Epithelial cell of proximal tubule (primary cell): Measurements from ENCODE around the gene SLC39A13. TPM values are rescaled to one million over a fixed set of nuclear protein-coding genes. Genes with fewer than 3 reads are reported as not detected.

Experiments
- DNase-seq: peaks from one replicate; pipeline ENCODE4 v3.0.0-alpha.2; 2011; ENCODE audit warnings: low read depth
- H3K4me3 ChIP-seq: 2 replicates; pipeline ENCODE4 v1.5.1; 2011; ENCODE audit warnings: low read depth, mild to moderate bottlenecking, low read length
- total RNA-seq: library from RNA; depleted of rRNA; stranded (reverse); fragments of >200 nt; gene quantifications from 2 replicates; pipeline ENCODE4 v1.2.3, GENCODE V29; 2015
- TF ChIP-seq, protein P1 (sequence below): conservative IDR thresholded peaks from 2 replicates; pipeline ENCODE4 v1.5.1; 2012; ENCODE audit warnings: low read depth, mild to moderate bottlenecking, low read length

Gene SLC39A13
- total RNA-seq, 1 donor from 2014 or later: 64.5 TPM

DNA sequence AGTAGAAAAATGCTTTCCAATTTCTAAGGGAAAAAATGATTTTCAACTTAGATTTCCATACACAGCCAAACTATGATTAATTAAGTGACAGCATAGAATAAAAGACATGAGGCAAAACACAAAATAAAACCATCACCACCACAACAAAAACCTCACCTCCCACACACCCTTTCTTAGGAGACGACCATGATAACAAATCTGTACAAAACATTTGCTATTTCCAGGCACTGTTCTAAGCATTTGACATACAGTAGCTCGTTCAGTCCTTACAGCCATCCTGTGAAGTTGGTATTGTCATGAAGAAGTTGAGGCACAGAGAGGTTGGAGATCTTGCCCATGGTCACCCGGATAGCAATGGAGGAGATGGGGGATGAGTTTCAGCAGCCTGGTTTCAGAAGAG, 38.7 kb upstream of the SLC39A13 start:
- no peak for DNase-seq
- TF ChIP-seq, protein P1, sequence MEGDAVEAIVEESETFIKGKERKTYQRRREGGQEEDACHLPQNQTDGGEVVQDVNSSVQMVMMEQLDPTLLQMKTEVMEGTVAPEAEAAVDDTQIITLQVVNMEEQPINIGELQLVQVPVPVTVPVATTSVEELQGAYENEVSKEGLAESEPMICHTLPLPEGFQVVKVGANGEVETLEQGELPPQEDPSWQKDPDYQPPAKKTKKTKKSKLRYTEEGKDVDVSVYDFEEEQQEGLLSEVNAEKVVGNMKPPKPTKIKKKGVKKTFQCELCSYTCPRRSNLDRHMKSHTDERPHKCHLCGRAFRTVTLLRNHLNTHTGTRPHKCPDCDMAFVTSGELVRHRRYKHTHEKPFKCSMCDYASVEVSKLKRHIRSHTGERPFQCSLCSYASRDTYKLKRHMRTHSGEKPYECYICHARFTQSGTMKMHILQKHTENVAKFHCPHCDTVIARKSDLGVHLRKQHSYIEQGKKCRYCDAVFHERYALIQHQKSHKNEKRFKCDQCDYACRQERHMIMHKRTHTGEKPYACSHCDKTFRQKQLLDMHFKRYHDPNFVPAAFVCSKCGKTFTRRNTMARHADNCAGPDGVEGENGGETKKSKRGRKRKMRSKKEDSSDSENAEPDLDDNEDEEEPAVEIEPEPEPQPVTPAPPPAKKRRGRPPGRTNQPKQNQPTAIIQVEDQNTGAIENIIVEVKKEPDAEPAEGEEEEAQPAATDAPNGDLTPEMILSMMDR: no peak
- no peak overlapping the region for H3K4me3 ChIP-seq

DNA sequence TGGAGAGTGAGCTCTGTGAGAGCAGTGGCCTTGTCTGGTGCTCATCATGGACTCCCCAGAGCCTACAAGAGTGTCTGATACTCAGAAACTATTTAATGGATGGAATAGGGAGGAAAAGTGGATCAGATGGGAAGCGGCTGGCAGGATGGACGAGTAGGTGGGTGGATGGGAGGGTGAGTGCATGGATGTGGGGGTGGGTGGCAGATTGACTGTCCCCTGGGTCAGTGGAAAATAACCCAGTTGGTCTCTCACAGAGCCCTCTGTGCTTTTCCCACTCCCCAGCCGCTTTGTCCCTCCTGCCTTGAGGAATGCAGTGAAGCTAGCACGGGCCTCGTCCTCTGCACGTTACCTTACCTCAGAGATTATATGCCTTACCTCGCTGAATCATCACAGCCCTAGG, 36.0 kb upstream of the SLC39A13 start:
- no peak overlapping the region for H3K4me3 ChIP-seq
- TF ChIP-seq, protein P1: no peak
- DNase-seq: no peak

DNA sequence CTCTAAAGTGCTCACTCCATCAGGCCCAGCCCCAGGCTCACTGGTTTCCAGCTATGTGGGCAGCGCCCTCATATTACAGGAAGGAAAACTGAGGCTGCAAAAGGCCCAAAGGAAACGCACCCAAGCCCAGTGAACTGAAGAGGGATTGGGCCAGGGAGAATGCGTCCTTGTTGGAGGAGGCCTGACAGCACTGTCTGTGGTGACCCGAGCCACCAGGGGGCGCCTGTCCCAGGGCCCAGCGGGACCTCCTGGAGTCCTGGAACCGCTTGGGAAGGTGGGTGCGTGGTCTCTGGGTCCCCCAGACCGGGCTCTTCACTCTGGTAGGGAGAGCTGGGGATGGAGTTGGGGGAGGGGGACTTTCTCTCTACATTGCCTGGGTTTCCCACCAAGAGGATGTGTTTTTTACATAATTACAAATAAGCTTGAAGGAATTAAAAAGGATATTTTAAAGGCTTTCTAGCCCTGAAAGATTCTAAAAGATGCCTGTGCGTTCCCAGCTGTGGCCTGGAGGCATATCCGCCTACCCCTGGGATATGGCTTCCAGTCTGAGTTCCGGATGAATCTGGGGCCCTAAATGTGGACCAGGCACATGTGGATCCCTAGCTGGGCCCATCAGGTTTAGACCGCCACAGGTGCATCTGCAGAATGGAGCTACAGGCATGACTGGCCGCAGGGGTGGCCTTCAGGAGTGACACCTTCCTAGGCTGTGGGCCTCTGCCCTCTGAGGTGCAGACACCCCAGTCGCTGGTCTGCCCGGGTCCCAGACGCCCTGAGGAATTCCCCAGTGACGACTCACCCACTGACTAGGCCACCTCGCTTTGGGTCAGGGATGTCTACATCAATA, 34.3 kb upstream of the SLC39A13 start:
- TF ChIP-seq, protein P1: peak; percentile 97
- no peak overlapping the region for H3K4me3 ChIP-seq
- DNase-seq: no peak

- TF ChIP-seq, protein P1: no peak
- H3K4me3 ChIP-seq: no peak overlapping the region
These were observed 33.7 kb upstream of the SLC39A13 start for GRCh38 chr11:47374720-47375019.

GRCh38 chr11:47375020-47375419, 33.4 kb upstream of the SLC39A13 start:
- DNase-seq: no peak
- no peak overlapping the region for H3K4me3 ChIP-seq
- TF ChIP-seq, protein P1: no peak

More at GRCh38 chr11:47374720-47375019, 33.7 kb upstream of the SLC39A13 start:
- no peak for DNase-seq

DNA sequence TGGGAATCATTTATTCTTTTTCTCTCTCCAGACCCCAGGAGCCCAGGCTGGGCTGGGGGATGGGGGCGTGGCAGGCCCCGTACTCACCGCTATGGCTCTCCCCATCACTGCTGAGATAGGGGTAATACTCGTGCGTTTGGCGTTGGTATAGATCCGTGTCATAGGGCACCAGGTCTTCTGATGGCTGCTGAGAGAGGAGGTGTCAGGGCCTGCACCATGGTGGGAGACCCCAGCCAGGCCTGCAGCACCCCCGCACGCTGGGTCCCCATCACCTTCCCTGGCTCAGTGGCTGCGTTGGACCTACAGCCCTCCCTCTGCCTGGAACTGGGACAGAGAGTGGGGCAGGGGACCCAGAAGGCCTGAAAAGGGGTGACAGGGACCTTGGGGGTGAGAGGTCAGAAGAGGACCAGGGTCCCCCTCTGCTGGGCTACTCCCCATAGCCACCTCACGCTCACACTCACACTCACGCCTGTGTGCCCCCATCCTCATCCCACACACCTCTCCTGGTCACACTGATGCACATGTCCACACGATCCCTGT, 32.8 kb upstream of the SLC39A13 start:
- no peak overlapping the region for H3K4me3 ChIP-seq
- DNase-seq: no peak
- TF ChIP-seq, protein P1: no peak

GRCh38 chr11:47376107-47376524, 32.3 kb upstream of the SLC39A13 start:
- no peak overlapping the region for H3K4me3 ChIP-seq
- TF ChIP-seq, protein P1: no peak
- DNase-seq: peak; percentile 23
